Mesenchymal stem cell (in vitro differentiated cells and primary cell): ENCODE results near the gene ILF3.

ENCODE experiments used
- DNase-seq: peaks from one replicate; pipeline ENCODE4 v3.0.0-alpha.2; 2013
- H2AFZ ChIP-seq: one replicate; pipeline ENCODE4 v1.6.1; 2013; ENCODE audit warnings: low read depth, mild to moderate bottlenecking, control low read depth, inconsistent platforms, low read length, moderate library complexity
- H2AK5ac ChIP-seq: 2 replicates; pipeline ENCODE4 v1.6.1; 2013; ENCODE audit warnings: low read length, moderate library complexity, mild to moderate bottlenecking, inconsistent platforms; ENCODE audit not compliant: severe bottlenecking
- H2BK120ac ChIP-seq: one replicate; pipeline ENCODE4 v1.6.1; 2013; ENCODE audit warnings: low read depth, mild to moderate bottlenecking, inconsistent platforms, low read length, moderate library complexity
- H2BK12ac ChIP-seq, 2 experiments: one replicate each; pipeline ENCODE4 v1.6.1; 2013; ENCODE audit warnings: inconsistent platforms in 2 of 2, low read length in 2 of 2, mild to moderate bottlenecking in 2 of 2, moderate library complexity in 2 of 2, control low read depth in 1 of 2
- H2BK15ac ChIP-seq: one replicate; pipeline ENCODE4 v1.6.1; 2013; ENCODE audit warnings: mild to moderate bottlenecking, low read depth, inconsistent platforms; ENCODE audit not compliant: poor library complexity, severe bottlenecking
- H2BK5ac ChIP-seq: 2 replicates; pipeline ENCODE4 v1.6.1; 2013; ENCODE audit warnings: low read depth, mild to moderate bottlenecking, low read length, control low read depth, inconsistent platforms; ENCODE audit not compliant: poor library complexity, severe bottlenecking
- H3K14ac ChIP-seq, 2 experiments: one replicate each; pipeline ENCODE4 v1.6.1; 2013; ENCODE audit warnings: inconsistent platforms in 2 of 2, low read length in 2 of 2, control low read depth in 1 of 2, mild to moderate bottlenecking in 1 of 2, moderate library complexity in 1 of 2
- H3K18ac ChIP-seq, 2 experiments: one replicate each; pipeline ENCODE4 v1.6.1; 2013; ENCODE audit warnings: inconsistent platforms in 2 of 2, low read length in 2 of 2, control low read depth in 1 of 2, low read depth in 1 of 2, mild to moderate bottlenecking in 1 of 2
- H3K23ac ChIP-seq, 2 experiments: one replicate each; pipeline ENCODE4 v1.6.1; 2013; ENCODE audit warnings: inconsistent platforms in 2 of 2, low read length in 2 of 2, mild to moderate bottlenecking in 2 of 2, moderate library complexity in 2 of 2, control low read depth in 1 of 2
- H3K27ac ChIP-seq: 2 replicates; pipeline ENCODE4 v1.5.1; 2013; ENCODE audit warnings: mild to moderate bottlenecking, moderate library complexity, low read length, control low read depth, inconsistent platforms; ENCODE audit not compliant: poor library complexity, severe bottlenecking
- H3K27me3 ChIP-seq, 2 experiments: 2 replicates each; pipeline versions ENCODE4 v1.6.1 to v1.7.0; 2013; ENCODE audit warnings: low read length in 2 of 2, mild to moderate bottlenecking in 2 of 2, moderate library complexity in 2 of 2, control low read depth in 1 of 2, inconsistent platforms in 1 of 2; ENCODE audit not compliant: control insufficient read depth in 1 of 2, insufficient read depth in 1 of 2
- H3K36me3 ChIP-seq, 2 experiments: 2 replicates each; pipeline versions ENCODE4 v1.6.1 to v1.7.0; 2013; ENCODE audit warnings: low read length in 2 of 2, control low read depth in 1 of 2, inconsistent platforms in 1 of 2, low read depth in 1 of 2, mild to moderate bottlenecking in 1 of 2; ENCODE audit not compliant: insufficient read depth in 2 of 2, control insufficient read depth in 1 of 2
- H3K4ac ChIP-seq, 2 experiments: one replicate each; pipeline ENCODE4 v1.6.1; 2013; ENCODE audit warnings: inconsistent platforms in 2 of 2, low read length in 2 of 2, mild to moderate bottlenecking in 2 of 2, moderate library complexity in 2 of 2, control low read depth in 1 of 2, low read depth in 1 of 2
- H3K4me1 ChIP-seq: 2 replicates; pipeline ENCODE4 v1.6.1; 2013; ENCODE audit warnings: low read depth, low read length, control low read depth; ENCODE audit not compliant: control insufficient read depth, insufficient read depth
- H3K4me2 ChIP-seq: 2 replicates; pipeline ENCODE4 v1.6.1; 2013; ENCODE audit warnings: low read length, mild to moderate bottlenecking, inconsistent platforms; ENCODE audit not compliant: poor library complexity, severe bottlenecking
- H3K4me3 ChIP-seq, 2 experiments: 2 replicates each; pipeline versions ENCODE4 v1.5.1 to v1.7.0; 2013; ENCODE audit warnings: low read length in 2 of 2, mild to moderate bottlenecking in 2 of 2, control low read depth in 1 of 2, low read depth in 1 of 2; ENCODE audit not compliant: insufficient read depth in 1 of 2
- H3K79me1 ChIP-seq: replicated peaks from 2 replicates; pipeline ENCODE4 v1.6.1; 2013; ENCODE audit warnings: mild to moderate bottlenecking, control low read depth, low read length, inconsistent platforms; ENCODE audit not compliant: poor library complexity, severe bottlenecking
- H3K9ac ChIP-seq: 2 replicates; pipeline ENCODE4 v1.7.0; 2013; ENCODE audit warnings: mild to moderate bottlenecking, low read length, moderate library complexity
- H3K9me3 ChIP-seq: 2 replicates; pipeline ENCODE4 v1.7.0; 2013; ENCODE audit warnings: mild to moderate bottlenecking, low read length; ENCODE audit not compliant: control insufficient read depth
- H4K8ac ChIP-seq: one replicate; pipeline ENCODE4 v1.6.1; 2013; ENCODE audit warnings: inconsistent platforms, mild to moderate bottlenecking, low read length, moderate library complexity
- H4K91ac ChIP-seq: one replicate; pipeline ENCODE4 v1.6.1; 2013; ENCODE audit warnings: mild to moderate bottlenecking, low read length, inconsistent platforms
- WGBS: methylation state at CpG from one replicate; pipeline ENCODE4 v1.1.7; 2013; ENCODE audit warnings: mixed read lengths; 5-methylcytosine and 5-hydroxymethylcytosine counted together

Gene ILF3

DNA sequence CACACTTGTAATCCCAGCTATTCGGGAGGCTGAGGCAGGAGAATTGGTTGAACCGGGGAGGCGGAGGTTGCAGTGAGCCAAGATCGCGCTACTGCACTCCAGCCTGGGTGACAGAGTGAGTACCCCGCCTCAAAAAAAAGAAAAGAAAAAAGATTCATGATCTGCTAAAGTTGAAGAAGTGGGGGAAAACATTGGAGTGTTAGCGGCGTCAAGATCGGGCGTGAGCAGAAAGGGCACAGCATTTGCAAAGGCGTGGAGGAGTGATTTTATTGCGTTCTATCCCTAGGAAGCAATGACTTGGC lies 62.9 kb downstream of the ILF3 start:
- Histone ChIP-seq H3K23ac (no peak overlapping the region), H2BK15ac (no peak overlapping the region), H3K79me1 (no peaks in the 10 kb centered on the region), H2AFZ (no peak overlapping the region), H2AK5ac (no peak overlapping the region), H3K4me3 (peak overlapping the region in 1 of 2 experiments; percentile 73), H3K4me1 (peaks cover 14% of the 10 kb centered on the region), H3K4ac (peak overlapping the region in 1 of 2 experiments; percentile 19), H4K8ac (peak overlapping the region; percentile 70), H3K4me2 (peak overlapping the region; percentile 47), H4K91ac (no peak overlapping the region), H3K27ac (no peak overlapping the region), H2BK120ac (no peak overlapping the region), H3K27me3 (no peaks in the 10 kb centered on the region), H3K36me3 (peaks cover 21 to 28% of the 10 kb centered on the region in 2 experiments), H3K9ac (peak overlapping the region; percentile 68), H2BK12ac (no peak overlapping the region), H3K18ac (no peak overlapping the region), H2BK5ac (no peak overlapping the region), H3K9me3 (no peaks in the 10 kb centered on the region), H3K14ac (no peak overlapping the region)
- no peak for DNase-seq
- 53% methylated on average over 12 of the region's 12 CpGs for WGBS

DNA sequence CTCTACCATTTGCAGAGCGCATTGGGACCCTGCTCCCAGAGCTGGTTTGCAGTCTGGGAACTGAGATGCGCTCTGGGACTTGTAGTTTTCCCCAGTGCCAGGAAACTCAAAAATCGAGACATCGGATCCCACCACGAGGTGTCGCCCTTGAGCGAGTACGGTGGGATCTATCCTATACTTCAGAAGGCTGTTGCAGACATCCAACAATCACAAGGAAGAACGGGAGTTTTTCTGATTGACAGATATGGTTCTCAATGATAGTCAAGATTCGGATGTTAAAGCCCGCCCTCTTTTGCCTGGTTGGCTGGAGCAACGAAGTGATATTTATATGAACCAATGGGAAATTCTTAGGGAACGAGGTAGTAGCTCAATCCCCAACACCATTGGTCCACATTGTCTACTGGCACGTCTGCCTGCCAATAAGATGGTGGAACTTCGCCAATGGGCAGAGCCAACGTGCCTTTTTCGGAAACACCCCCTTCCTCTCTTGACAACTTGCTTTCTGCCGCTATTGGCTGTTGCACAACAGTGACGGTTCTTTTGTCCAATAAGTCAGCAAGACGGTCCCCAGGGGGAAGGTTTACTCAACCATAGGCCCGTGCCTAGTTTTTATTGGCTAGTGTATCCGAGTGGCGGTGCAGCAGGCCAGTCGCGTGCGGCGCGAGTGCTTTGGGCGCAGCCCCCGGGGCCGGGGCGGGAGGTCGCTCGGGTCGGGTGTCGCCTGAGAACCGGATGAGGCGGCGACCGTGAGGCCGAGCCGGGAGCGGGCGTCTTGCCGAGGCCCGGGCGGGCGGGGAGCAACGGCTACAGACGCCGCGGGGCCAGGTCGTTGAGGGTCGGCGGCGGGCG lies 63.4 kb downstream of the ILF3 start, which contains the start of gene DNM2:
TSS of gene DNM2 (plus strand) at position 724 of the 849 bp plus-strand sequence. CDS start 164 bp downstream, outside the sequence.
- Histone ChIP-seq H3K14ac (peak within 1 kb of the TSS; percentile 26 to 100), H2AK5ac (no peak within 1 kb of the TSS), H2BK120ac (peak within 1 kb of the TSS; percentile 84), H2BK15ac (peak within 1 kb of the TSS; percentile 82), H3K23ac (peak within 1 kb of the TSS in 1 of 2 experiments; percentile 97), H4K91ac (peak within 1 kb of the TSS; percentile 85), H3K79me1 (no peaks in the 10 kb centered on the region), H3K4ac (peak within 1 kb of the TSS; percentile 88 to 94), H3K9me3 (no peaks in the 10 kb centered on the region), H3K36me3 (peaks cover 17 to 24% of the 10 kb centered on the region in 2 experiments), H3K4me3 (peak within 1 kb of the TSS; percentile 88 to 99), H3K9ac (peak within 1 kb of the TSS; percentile 87), H3K18ac (peak within 1 kb of the TSS; percentile 95 to 99), H3K27me3 (no peaks in the 10 kb centered on the region), H2AFZ (peak within 1 kb of the TSS; percentile 88), H4K8ac (peak within 1 kb of the TSS; percentile 70), H2BK5ac (peak within 1 kb of the TSS; percentile 94), H3K4me2 (peak within 1 kb of the TSS; percentile 92), H2BK12ac (peak within 1 kb of the TSS in 1 of 2 experiments; percentile 89), H3K27ac (peak within 1 kb of the TSS; percentile 94), H3K4me1 (peaks cover 17% of the 10 kb centered on the region)
- under 1% methylated on average over 50 of the region's 57 CpGs for WGBS
- DNase-seq: peak; percentile 100

DNA sequence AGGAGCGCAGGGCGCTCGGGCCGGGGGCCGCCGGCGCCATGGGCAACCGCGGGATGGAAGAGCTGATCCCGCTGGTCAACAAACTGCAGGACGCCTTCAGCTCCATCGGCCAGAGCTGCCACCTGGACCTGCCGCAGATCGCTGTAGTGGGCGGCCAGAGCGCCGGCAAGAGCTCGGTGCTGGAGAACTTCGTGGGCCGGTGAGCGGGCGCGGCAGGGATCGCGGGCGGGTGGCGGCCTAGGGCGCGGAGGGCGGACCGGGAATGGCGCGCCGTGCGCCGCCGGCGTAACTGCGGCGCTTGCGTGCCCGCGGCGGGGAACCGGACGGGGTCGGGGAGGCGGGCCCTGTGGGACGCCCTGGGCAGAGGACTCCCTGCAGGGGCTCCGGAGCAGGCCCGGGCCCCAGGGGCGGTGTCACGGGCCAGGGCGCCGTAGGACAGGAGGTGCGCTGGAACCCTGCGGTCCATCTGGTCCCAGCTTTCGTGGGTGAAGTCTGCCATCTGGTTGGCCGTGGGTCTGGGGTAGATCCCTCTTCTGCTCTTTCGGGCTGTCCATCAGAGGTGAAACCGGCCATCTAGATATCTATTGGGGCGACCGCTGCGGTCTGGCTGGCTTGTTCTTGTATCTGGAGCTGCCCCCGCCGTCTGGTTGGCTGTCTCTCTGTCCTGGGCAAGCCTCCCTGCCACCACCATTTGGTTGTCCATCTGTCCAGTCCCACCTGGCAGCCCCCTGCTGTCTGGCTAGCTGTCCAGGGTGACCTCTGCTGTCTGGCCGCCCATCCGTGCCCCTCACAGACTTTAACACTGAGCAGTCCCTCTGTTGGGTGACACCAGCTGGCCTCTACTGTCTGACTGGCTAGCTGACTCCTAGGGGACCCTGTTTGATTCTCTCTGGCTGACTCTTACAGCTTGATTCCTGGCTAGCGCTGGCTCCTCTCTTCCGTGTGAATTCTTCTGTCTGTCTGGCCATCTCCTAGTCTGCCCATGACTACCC lies 64.4 kb downstream of the ILF3 start:
- peak overlapping the region; percentile 82 for H2BK15ac ChIP-seq
- H3K36me3 ChIP-seq: peaks cover 9 to 16% of the 10 kb centered on the region in 2 experiments
- H2BK5ac ChIP-seq: peak overlapping the region; percentile 94
- peak overlapping the region; percentile 95 to 99 for H3K18ac ChIP-seq
- H2AK5ac ChIP-seq: no peak overlapping the region
- H3K27ac ChIP-seq: peak overlapping the region; percentile 94
- no peaks in the 10 kb centered on the region for H3K27me3 ChIP-seq
- H3K9me3 ChIP-seq: no peaks in the 10 kb centered on the region
- WGBS: 2% methylated on average over 61 of the region's 70 CpGs
- peak overlapping the region; percentile 88 for H2AFZ ChIP-seq
- H3K23ac ChIP-seq: peak overlapping the region in 1 of 2 experiments; percentile 97
- H3K4me2 ChIP-seq: peak overlapping the region; percentile 92
- peak overlapping the region; percentile 88 to 99 for H3K4me3 ChIP-seq
- H2BK12ac ChIP-seq: peak overlapping the region in 1 of 2 experiments; percentile 89
- H3K79me1 ChIP-seq: no peaks in the 10 kb centered on the region
- peak overlapping the region; percentile 84 for H2BK120ac ChIP-seq
- peak overlapping the region; percentile 70 for H4K8ac ChIP-seq
- H3K9ac ChIP-seq: peak overlapping the region; percentile 87
- peak overlapping the region; percentile 88 to 94 for H3K4ac ChIP-seq
- DNase-seq: peak; percentile 56
- H3K4me1 ChIP-seq: peaks cover 17% of the 10 kb centered on the region
- peak overlapping the region; percentile 85 for H4K91ac ChIP-seq
- peak overlapping the region; percentile 26 to 100 for H3K14ac ChIP-seq
